Transverse colon (tissue), 4 donors: ENCODE data around the gene LAPTM4A.

ENCODE experiments used
- CTCF ChIP-seq, 5 experiments: fragments of 200-600 bp in 3 of 5; fragments of 450-650 bp in 2 of 5; sonication (generic) in 3 of 5; IDR thresholded peaks; 1 replicate in 2 of 5; 2 replicates in 3 of 5; pipeline ENCODE4 v1.5.1; 2016 to 2017; ENCODE audit warnings: antibody characterized with exemption in 5 of 5, inconsistent platforms in 3 of 5, mild to moderate bottlenecking in 2 of 5, moderate library complexity in 1 of 5
- EP300 ChIP-seq: sonication (generic); formaldehyde crosslinking; IDR thresholded peaks from one replicate; pipeline ENCODE4 v1.6.1; 2017; ENCODE audit warnings: antibody characterized with exemption, low read depth
- POLR2A ChIP-seq: fragments of 450-650 bp; IDR thresholded peaks from one replicate; pipeline ENCODE4 v1.6.1; 2016; ENCODE audit warnings: antibody characterized with exemption, mild to moderate bottlenecking, moderate library complexity
- POLR2AphosphoS5 ChIP-seq, 3 donors: sonication (generic); formaldehyde crosslinking; IDR thresholded peaks; one replicate each; pipeline ENCODE4 v1.6.1; 2016; ENCODE audit warnings: antibody characterized with exemption in 3 of 3

- no peak for TF ChIP-seq CTCF (IDR thresholded peaks at IDR 0.05)
- no peak for TF ChIP-seq EP300
- TF ChIP-seq POLR2A: no peak
- TF ChIP-seq POLR2AphosphoS5 (IDR thresholded peaks at IDR 0.05): no peak
Observed at GRCh38 chr2:20064421-20064820, 13.0 kb upstream of the LAPTM4A start.
